HG03045 (cell line): ENCODE measurements around the gene ATPAF2.

Source experiments
- ATAC-seq: cut with Tn5 transposase; IDR thresholded peaks from one replicate; pipeline ENCODE4 v1.9.1; 2021; ENCODE audit warnings: mild to moderate bottlenecking, moderate library complexity; ENCODE audit not compliant: unreplicated experiment

The ATPAF2 gene

DNA sequence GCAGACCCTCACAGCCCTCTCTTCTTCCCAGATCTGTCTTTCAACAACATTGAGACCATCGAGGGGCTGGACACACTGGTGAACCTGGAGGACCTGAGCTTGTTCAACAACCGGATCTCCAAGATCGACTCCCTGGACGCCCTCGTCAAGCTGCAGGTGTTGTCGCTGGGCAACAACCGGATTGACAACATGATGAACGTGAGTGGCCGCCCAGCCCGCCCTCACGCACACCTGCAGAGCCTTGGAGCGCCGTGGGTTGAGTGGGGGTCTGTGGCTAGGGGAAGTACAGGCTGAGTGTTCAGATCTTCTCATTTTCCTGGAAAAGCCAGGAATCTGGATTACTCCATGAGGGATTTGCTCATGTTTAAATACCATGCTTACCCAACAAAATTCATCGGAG is 51.1 kb downstream of the ATPAF2 start:
- no peak for ATAC-seq

DNA sequence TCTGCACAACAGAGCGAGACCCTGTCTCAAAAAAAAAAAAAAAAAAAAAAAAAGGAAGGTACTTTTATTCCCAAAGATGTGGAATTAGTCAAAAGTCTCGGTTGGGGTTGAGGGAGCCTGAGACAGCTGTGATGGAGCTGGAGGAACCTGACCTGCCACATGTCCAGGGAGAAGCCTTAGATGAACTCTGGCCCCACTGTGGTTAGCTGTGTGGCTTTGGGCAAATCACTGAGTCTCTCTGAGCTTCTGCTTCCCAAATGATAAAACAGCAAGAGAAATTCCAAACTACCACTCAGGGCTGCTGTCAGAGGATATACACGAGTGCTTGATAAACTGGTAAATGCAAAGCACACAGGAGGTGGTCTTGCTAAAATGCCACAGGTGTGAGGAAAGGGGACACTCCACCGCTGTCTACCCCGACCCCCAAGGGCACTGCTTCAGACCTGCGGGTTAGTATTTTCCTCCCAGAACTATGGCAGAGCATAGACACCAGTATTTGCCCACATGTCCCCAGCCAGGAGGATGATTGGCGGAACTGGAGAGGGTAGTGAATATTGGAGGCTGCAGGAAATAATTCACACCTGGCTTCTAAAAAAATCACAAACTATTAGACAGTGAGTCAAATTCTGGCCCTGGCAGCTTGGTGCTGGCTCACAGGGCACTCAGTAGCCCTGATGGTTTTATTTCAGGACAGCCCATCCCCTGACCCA is 51.6 kb downstream of the ATPAF2 start:
- no peak for ATAC-seq

DNA sequence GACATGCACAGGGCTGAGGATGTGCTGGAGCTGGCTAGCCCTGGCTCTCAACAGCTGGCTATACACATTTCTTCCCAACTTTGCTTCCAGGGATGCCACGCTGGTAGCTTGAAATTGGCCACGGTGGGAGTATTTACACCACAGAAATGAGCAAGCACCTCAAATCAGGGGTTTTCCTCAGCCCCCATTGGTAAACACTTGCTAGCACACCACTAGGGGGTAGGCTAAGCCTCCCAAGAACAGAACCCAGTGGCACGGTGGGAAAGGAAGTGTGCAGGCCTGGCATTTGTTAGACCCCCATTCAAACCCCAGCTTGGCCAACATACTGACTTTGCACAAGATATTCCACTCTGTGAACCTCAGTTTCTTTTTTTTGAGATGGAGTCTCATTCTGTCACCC is 53.4 kb downstream of the ATPAF2 start:
- ATAC-seq: no peak

DNA sequence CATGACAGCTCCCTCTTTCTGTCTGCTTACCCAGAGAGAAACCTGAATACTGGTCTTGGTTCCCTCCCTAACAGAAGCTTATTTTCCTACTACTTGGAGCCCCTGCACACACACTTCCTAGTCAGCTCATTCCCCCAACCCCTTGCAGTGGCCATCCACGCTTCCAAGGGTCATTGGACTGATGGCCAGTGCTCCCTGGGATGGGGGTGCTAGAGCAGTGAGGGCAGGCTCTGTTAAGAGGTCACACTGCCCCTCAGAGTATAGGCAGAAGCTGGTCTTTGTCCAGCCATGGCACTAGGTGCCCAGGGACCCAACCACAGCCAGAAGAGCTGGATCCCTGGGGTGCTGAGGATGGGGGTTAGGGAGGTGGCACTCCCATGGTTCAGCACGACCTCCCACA is 53.8 kb downstream of the ATPAF2 start:
- ATAC-seq: no peak

DNA sequence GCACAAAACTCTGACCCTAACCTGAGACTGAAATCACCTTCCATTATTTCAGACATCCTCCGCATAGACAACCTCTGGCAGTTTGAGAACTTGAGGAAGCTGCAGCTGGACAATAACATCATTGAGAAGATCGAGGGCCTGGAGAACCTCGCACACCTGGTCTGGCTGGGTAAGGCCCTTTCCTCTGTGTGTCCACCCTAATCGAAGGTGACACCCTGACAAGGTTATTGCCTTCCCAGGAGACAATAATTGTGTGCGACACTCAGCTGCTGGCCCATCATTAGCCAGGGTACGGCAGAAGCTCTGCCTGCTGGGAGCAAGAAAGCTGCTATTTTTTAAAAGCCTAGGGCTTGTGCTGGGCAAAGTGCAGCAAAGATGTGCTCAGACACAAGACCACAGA is 55.2 kb downstream of the ATPAF2 start:
- ATAC-seq: no peak

DNA sequence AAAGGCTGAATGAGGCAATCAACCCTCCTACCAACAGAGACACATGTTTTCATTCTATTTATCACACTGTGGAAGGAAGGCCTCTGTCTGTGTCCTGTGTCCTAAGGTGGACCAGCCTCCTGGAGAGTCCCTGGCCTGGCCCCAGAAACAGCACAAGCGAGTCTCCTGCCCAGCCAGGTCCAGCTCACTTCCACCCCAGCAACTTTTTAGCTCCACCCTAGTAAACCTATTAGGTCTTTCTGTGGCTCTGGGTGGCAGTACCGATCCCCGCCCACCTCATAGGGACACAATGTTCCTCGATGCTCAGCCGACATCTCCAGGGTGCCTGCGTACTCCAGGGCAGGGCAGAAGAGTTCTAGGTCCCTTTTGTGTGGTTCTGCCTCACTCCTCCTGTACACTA is 55.6 kb downstream of the ATPAF2 start:
- no peak for ATAC-seq

DNA sequence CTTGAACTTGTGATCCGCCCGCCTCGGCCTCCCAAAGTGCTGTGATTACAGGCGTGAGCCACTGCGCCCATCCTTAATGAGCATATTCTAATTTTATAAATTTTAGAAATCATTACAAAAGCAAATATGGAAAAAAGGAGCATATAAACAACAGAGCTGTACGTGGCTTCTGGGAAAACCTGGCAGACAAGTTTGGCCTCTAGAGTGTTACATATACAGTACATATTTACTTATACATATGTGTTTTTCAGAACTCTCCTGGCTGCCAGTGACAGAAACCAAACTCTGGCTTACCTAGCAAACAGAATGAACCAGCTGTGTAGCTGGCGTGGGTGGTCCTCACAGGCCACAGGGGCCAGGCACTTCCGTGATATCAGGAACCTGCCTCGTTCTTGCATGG is 56.2 kb downstream of the ATPAF2 start:
- no peak for ATAC-seq

DNA sequence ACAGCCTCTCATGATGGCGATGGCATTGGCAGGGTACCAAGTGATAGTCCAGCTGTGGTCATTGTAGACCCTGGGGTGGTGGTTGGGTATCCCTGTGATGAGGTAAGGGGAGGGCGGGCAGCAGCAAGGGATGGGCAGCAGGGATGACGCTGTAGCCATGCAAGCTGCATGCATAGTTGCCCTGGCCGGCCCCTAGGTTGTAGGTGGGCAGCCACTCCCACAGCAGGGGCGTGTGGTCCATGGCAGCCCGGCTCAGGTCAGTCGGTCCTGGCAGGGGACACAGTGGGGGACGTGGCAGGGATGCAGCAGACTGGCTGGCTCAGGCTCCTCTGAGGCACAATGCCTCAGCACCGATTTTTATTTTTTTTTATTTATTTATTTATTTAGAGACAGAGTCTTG is 57.6 kb downstream of the ATPAF2 start:
- no peak for ATAC-seq

DNA sequence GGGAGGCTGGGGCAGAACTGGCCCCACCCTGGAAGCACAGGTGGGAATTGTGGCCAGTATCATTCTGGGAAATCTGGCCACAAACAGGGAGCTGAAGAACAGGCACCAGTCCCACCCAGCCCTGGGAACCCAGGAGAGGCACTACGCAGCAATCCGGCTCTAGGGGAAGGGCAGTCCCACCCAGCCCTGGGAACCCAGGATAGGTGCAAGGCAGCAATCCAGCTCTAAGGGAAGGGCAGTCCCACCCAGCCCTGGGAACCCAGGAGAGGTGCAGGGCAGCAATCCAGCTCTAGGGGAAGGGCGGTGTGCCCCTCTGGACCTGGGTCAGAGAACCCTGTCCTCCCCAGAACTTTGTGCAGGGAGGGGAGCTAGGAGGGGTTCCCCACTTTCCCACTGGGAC is 59.2 kb downstream of the ATPAF2 start:
- ATAC-seq: no peak

DNA sequence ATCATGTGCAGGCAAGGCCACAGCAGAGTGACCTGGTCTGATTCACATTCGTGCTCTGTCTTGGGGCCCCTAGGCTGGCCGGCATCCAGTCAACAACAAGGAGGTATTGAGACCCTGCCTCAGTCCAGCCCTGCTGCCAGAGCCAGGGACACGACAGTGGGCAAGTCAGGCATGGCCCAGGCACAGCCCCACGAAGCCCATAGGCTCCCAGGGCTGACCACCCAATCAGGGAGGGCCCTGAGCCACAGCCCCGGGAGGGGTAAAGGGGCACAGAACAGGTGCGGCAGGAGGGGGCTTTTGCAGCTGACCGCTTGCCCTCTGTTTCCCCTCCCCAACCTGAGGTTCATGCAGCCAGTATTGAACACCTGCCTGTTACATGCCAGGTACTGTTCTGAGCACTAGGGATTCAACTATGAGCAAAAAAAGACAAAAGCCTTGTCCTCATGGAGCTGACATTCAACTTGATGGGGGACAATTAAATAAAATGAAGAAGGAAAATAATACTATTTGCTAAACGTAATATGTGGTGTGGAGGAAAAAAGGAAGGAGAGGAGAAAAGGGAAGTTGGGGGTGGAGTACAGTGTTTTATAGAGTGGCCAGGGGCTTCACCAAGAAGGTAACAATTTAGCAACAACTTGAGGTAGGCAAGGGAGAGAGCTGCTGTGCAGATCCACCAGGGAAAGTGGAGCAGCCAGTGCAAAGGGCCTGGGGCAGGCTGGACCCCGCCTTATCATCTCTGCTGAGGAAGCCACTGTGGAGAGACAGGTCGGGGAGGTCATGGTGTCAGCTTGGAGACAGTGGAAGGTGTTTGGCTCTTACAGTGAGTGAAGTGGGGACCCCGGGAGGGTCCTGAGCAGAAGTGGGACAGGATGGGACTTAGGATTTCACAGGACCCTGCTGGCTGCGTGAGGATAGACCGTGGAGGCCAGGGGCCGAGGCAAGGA is 60.2 kb downstream of the ATPAF2 start:
- ATAC-seq: no peak

DNA sequence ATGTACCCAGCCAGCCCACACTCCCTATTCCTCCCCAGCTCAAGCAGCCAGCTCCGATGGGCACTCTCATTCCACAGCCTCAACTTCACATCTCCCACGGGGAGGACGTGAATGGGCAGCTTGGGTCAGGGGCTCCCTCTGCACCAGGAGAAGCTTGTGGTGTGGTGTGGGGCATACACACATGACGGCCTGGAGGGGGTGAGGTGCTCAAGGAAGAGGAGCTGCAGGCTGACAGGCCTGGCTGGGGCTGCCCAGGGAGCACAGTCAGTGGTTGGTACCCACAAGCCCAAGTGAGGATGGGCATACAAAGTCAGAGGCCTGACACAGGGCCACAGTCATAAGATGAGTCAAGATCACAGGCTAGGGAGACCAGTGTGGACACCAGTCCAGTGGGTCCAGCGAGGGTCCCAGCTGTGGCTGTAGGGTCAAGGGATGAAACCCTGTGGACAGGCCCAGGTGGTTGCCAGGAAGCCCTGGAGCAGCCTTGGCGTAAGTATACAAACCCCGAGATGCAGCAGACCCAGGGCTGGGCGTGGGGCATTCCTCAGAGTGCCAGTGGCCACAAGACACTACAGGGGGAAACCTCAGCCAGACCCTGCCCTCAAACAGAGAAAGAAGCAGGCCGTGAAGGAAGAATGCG is 61.9 kb downstream of the ATPAF2 start:
- ATAC-seq: no peak

DNA sequence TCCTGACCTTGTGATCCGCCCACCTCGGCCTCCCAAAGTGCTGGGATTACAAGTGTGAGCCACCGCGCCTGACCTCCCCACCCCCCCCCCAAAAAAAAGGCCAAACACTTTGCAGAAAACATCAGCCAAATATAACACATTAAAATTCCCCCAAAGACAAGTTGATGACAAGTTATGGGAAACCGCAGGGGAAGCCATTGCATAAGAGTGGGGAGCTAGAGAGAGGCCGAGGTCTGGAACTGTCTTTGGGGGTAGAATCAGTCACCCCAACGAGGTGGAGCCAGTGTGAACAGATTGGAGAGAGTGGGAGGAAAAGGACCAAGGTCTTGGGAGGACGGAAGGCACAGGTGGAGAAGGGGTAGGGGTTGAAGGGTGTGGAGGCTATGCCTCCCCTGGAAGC is 63.5 kb downstream of the ATPAF2 start:
- no peak for ATAC-seq

DNA sequence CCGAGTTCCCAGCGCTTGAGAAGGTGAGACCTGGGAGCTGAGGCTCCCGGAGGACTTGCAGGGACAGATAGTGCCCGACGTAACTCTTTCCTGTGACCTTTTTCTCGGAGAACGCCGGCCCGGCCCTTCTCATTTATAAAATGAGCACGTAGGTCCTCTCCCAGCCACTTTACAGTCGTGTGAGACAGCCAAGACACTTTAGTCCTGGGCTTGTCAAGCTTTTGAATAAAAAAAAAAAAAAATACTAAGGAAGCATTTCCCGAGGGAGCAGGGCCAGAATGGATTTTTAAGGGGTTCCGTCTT is 66.1 kb downstream of the ATPAF2 start:
- ATAC-seq: no peak

DNA sequence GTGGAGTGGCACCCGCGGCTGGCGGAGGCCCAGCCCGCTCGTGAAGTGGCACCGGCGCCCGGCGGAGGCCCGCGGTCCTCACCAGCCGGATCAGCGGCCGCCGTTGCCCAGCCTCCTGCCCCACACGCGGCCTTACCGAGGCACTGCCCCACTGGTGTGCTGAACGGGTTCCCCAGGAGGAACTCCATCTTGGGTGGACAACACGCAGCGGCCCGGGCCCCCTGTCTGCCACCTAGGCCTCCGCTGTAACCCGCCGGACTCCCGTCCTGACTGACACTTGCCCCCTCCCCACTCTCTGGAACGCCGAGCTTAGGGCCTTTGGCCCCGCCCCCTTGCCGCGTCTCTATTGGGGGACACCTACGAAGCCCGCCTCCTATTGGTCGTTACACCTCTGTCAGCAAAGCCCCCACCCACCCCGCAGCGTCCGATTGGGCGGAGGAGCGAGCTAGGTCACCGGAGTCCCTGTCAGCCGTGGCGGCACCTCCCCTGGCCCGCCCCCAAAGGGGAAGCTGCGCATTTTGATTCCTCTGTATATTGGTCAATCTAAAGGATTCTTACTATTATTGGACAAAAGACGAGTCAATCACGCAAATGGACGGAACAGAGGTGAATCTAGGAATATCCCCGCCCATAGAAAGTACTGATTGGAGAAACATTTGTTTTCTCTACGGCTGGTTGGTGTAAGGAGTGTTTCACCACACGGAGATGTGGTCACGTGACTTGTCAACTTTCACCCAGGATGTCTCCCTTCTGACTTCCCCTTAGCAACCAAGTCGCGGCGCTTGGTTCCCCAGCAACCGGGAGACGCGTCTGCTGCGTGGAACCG is 66.6 kb downstream of the ATPAF2 start, which contains the start of the genes DRC3 and TOM1L2:
Gene DRC3 (plus strand): TSS at position 737 of the 826 bp plus-strand sequence. CDS start 4,737 bp downstream, outside the sequence.
Gene TOM1L2 (minus strand): TSS at position 275 of the 826 bp plus-strand sequence. CDS start 87 bp downstream, at position 188.
- peak; percentile 88 for ATAC-seq

DNA sequence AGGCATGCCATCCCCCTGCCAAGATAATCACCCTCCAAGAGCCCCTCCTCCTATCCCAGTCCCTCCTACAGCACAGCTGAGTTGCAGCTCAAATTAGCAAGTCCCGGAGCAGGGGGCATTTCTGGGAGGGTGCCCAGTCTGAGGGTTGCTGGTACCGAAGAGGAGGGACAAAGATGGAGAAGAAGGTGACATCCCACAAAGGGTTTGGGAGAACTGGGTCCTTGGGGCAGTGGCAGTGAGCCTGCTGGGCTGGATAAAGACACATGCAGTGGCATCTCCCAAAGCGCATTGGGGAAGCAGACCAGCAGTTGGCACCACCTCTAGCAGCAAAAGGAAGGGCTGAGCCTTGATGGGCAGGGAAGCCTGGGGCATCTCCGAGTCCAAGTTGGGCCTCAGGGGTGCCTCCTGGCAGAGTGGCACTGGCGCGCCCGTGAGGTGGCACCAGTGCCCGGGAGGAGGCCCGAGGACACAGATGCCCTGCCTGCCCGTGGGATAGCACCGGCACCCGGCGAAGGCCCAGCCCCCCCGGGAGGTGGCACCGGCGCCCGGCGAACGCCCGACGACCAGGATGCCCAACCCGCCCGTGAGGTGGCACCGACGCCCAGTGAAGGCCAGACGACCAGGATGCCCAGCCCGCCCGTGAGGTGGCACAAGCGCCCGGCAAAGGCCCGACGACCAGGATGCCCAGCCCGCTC is 67.4 kb downstream of the ATPAF2 start:
- ATAC-seq: no peak

DNA sequence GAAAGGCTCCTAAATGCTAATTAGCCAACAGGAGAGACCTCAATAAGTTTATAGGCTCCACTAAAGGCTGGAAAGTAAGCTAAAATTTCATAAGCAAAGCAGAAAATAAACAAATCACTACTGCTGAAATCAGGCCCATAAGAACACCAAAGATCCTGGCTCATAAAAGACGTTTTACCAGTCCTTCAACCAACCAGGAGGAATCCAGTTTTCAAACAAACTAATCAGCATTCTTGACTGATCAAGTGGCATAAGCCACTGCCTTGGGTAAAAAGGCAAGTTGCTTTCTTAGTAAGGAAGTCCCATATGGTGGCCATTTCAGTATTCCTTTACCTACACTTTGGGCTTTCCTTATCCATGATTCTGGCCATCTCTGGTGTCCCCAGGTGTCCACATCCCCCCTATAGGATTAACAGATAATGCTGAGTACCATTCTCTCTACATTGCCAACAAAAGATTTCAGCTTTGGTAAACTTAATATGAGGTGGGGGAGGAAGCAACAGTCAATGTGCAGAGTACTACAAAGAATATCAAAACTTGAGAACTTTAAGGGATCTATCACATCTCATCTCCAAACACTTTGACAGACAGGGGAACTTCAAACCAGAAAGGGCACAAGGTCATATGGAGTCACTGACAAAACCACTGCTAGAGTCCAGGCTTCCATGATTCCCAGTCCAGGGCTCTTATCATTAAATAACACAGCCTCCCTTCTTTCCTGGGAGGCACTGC is 68.1 kb downstream of the ATPAF2 start:
- no peak for ATAC-seq
